ENCODE data around the gene ITPRIP.

GRCh38 chr10:104323760-104324201, 14.5 kb downstream of the ITPRIP start:
- TF ChIP-seq CTCF (IDR thresholded peaks at IDR 0.05) (no peak), EP300 (IDR thresholded peaks at IDR 0.05) (no peak), POLR2A (IDR thresholded peaks at IDR 0.05) (no peak), POLR2AphosphoS5 (IDR thresholded peaks at IDR 0.05) (no peak)

Measured in gastroesophageal sphincter (tissue), 3 donors.